DLD1 (cell line): ENCODE measurements around the gene PTGDS.

Source experiments
- in situ Hi-C: cut with HindIII; loops from 2 replicates; pipeline ENCODE4 v1.10.0; 2017; ENCODE audit warnings: low sequenced_read_pairs

The PTGDS gene

DNA sequence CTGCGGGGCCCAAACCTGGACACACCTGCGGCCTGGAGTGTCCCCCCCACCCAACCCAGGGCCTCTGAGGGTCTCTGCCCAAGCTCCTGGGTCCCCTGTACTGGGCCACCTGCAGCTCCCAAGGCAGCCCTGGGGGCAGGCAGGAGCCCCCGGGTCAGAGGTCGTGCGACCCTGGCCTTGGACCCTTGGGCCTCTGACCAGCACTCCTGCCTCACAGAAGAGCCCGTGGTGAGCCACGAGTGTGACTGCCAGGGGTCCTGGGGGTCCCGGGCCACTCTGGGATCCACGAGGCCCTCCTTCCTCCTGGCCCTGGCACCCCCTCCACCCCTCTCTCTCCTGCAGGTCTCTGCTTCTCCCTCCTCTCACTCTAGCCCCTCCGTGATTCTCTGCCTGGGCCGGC, 5.0 kb upstream of the PTGDS start:
- in situ Hi-C loops: no loop called here

DNA sequence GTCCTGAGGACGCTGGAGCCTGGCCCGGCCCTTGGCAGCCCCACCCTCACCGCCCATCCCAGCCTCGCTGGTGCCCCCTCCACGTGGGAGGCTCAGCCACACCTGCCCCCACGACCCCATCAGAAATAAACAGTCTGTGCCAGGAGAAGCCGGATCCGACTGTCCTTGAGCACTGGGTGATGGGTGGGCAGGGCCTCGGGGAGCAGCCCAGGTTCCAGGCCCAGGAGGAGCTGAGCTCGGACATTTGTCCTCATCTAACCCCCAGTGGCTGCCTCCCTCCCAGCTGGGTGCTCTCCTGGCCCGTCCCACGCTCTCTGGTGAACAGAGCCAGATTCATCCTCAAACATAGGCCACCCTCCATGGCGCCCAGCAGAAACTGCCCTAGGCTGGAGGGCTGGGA, 4.6 kb upstream of the PTGDS start:
- in situ Hi-C loops: no loop called here

DNA sequence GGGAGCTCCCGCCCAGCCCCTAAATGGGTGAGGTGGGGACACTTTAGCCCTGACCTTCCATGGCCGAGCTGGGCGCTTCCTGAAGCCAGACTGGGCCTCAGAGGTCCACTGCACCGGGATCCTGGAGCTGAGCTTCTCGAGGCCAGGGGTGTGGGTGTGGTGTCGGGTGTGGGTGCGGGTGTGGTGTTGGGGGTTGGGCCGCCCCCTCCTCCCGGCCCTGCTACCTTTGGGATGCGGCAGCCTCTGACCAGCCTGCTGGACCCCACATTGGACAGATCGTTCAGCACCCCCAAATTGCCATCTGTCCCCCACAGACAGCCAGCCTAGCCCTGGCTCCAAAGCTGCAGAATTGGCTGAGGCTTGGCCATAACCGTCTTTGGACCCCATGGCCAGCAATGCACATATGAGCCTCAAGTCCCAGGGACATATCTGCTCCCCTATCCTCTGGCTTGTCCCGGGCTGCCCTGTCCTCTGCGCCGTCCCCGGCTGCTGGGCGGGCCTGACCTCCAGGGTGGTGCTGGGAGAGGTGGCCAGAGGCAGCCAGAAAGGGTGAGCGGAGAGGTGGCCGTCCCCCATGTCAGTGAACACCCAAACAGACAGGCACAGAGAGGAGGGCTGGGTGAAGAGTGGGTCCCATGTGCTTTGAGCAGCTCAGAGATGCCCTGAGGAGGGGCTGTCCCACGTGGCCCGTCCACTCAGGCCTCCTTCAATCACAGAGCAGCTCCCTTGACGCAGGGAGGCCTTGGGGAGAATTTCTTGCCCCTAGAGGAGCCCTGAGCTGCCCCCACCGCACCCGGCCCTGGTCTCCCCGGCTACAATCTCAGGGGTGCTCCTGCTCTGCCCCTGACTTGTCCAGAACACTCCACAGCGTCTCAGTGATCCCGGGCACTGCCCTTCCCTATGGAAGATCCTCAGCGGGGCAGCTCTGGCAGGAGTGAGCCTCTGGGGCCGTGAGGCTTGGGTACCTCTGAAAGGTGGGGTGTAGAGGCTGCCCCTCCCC, 3.4 kb upstream of the PTGDS start:
- in situ Hi-C loops: no loop called here

DNA sequence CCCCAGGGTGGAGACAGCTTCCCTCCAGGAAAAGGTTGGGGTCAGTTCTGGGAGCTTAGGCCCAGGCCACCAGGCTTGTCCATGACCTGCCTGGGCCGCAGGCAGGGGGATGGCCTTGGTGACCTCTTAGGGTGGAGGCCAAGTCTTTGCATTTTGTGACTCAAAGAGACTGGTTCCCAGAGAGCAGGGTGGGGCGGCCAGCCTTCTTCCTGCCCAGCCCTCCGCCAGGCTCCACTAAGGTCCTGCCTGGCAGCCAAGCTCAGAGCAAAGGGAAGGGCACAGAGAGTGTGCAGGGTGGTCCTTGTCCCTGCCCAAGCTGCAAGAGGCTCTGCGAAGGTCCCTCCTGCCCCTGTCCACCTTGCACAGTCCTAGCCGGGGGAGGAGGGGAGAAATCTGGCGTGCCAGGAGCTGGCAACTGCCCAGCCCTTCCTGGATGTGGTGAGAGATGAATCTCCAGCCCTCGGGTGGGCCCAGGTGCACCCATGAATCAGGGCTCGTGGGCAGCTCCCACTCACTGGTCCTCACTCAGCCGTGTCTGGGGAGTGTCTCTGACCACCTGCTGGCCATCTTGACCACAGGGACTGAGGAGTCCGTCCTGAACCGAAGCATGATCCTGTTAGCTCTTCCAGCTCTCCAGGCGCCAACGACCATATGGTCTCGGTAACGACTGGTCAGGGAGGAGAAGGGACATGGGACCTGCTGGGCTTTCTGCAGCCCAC, 2.3 kb upstream of the PTGDS start:
- in situ Hi-C loops: no loop called here

DNA sequence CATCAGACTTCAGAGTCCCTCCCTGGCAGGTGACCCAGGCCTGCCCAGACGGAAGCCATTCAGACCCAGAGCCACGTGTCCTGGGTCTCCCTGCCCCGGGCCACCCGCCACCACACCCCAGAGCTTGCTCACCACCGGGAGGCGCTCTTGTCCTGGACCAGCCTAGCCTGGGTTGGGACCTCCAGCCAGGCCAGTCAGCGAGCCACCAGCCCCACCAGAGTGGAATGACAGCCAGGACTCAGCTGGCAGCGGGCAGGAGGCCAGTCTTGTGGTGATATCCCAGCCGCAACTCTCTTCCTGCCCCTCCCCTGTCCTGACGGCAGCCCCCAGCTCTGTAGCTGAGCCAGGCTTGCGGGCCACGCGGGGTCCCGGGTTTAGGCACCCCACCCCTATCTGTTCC, 1.7 kb upstream of the PTGDS start:
- in situ Hi-C loops: no loop called here

DNA sequence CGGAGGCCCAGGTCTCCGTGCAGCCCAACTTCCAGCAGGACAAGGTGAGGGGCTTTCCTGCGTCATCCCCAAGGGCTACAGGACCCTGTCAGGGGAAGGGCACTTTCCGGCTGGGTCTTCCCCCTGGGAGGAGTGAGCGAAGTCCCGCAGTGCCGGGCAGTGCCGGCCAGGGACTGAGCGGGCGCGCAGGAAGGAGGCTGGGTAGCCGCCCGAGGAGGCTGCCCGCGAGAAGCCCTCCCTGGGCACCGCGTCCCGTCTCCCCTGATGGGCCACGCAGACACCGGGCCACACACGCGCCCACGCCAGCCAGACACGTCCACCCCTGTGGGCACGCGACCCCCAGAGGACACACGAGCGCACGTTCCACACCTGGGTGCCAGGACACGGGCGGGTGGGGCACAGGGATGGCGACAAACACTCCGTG, 357 bp downstream of the PTGDS start:
- in situ Hi-C loops: no loop called here

DNA sequence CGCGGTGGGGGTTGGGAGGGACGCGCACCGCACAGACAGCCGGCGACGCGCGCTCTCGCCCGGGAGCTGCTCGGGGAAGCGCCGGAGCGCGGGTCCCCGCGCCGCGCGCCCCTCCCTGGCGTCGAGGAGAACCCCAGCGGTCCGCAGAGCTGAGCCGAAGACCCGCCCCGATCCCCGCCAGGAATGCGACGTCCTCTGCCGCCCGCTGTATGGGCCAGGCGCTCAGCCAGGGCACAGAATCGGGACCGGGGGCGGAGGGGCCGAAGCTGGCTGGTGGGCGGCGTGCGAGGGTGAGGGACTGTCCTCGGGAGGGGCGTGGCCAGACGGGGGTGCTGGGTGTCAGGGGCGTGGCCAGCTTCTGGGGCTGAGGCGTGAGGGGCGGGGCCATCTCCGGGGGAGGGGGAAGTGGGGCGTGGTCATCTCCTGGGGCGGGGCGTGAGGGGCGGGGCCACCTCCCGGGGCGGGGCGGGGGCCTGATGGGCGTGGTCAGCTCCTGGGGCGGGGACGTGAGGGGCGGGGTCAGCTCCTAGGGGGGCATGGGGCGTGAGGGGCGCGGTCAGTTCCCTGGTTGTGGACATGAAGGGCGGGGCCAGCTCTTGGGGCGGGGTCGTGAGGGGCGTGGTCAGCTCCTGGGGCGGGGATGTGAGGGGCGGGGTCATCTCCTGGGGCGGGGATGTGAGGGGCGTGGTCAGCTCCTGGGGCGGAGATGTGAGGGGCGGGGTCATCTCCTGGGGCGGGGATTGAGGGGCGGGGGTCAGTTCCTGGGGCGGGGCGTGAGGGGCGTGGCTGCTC, 965 bp downstream of the PTGDS start:
- in situ Hi-C loops: no loop called here

DNA sequence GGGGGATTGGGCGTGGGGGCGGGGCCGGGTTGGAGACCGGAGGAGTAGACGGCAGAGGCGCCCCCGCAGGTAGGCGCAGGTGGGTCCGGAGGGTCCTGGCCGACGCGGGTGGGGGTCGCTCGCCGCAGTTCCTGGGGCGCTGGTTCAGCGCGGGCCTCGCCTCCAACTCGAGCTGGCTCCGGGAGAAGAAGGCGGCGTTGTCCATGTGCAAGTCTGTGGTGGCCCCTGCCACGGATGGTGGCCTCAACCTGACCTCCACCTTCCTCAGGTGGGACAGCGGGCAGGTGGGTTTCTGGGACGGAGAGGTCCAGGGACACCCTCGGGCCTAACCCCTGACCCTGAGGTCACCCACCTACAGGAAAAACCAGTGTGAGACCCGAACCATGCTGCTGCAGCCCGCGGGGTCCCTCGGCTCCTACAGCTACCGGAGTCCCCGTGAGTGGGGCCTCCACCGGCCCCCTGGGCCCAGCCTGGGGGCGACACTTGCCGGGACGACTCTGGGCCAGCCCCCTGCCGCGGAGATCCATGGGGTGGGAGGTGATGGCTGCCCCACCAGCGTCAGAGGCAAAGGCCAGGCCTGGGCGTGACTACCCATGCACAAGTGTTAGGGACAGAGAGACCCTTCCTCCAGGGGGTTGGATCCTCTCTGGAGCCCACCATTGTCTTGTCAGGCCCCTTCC, 1.7 kb downstream of the PTGDS start:
- in situ Hi-C loops: no loop called here

DNA sequence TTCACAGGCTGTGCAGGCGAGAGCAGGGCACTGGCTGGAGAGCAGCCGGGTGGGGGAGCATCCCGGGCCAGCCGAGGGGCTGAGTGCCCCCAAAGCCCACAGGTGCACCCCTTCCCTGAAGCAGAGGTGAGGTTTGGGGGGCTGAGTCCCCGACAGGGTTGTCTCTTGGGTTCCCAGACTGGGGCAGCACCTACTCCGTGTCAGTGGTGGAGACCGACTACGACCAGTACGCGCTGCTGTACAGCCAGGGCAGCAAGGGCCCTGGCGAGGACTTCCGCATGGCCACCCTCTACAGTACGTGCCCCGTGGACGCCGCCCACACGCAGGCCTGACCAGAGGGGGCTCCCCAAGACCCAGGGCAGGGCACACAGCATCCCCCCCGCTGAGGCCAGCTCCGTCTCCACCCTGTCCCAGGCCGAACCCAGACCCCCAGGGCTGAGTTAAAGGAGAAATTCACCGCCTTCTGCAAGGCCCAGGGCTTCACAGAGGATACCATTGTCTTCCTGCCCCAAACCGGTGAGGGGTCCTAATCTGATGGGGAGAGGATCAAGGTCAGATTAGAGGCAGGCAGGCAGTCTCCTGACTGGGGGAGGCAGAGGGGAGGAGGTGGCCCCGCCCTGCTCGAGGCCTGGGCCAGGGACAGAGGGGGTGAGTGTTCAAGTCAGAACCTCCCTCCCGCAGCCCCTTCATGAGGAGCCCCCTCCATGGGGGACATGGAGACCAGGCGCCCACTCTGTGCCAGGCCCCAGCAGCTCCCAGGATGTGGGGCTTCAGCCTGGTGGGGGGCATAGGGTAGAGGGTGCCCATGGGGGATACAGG, 2.7 kb downstream of the PTGDS start:
- in situ Hi-C loops: no loop called here

DNA sequence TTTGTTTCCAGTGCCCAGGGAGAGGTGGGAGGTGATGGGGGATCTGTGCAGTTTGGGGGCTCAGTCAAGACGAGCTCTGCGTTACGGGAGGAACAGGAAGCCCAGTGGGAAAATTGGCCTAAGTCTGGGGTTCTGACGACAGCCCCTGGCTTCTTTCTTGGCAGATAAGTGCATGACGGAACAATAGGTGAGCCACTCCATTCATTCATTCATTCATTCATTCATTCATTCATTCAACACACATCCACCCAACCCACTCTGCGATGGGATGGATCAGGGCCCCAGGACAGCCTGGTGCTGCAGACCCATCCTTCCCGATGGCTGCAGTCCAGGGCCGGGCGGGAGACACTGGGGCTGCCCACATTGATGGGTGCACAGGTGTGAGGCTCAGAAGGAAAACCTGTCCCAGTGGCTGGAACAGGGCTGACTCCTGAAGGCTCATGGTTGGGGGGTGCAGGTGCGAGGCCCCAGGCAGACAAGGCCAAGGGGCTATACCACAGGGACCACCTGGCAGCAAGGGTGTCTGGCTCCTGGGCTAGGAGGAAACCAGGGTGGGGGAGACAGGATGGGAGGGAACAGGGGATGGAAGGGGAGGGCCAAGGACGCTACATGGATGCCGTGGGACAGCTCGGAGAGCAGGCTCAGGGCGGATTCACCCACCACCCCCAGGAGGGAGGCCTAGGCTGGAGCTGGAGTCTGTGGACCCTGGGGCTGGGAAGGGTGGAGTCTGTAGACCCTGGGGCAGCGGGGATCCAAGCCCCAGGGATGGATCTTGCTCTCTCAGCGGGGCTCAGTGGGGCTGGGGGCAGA, 3.6 kb downstream of the PTGDS start:
- in situ Hi-C loops: no loop called here

DNA sequence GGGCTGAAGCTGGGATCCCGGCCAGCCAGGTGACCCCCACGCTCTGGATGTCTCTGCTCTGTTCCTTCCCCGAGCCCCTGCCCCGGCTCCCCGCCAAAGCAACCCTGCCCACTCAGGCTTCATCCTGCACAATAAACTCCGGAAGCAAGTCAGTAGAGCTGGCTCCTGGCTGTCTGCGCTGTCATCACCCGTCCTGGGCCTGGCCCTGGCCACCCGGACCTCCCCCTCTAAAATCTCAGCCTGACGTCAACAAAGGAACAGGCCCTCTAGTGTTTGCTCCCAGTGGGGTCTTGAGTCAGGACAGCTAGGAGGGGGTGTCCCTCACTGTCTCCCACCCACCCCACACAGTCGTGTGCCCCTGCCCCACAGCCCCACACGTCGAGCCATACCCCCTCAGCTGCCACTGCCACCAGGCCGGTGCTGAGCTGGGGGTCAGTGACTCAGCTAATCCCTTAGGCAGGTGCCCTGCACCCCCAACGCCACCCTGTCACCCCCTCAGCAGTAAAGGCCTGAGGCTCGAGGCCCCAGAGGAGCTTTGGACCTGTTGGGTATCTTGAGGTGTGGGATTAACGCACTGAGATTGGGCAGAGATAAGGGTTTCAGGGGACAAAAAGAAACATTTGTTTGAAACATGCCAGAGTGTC, 4.4 kb downstream of the PTGDS start:
- in situ Hi-C loops: no loop called here

DNA sequence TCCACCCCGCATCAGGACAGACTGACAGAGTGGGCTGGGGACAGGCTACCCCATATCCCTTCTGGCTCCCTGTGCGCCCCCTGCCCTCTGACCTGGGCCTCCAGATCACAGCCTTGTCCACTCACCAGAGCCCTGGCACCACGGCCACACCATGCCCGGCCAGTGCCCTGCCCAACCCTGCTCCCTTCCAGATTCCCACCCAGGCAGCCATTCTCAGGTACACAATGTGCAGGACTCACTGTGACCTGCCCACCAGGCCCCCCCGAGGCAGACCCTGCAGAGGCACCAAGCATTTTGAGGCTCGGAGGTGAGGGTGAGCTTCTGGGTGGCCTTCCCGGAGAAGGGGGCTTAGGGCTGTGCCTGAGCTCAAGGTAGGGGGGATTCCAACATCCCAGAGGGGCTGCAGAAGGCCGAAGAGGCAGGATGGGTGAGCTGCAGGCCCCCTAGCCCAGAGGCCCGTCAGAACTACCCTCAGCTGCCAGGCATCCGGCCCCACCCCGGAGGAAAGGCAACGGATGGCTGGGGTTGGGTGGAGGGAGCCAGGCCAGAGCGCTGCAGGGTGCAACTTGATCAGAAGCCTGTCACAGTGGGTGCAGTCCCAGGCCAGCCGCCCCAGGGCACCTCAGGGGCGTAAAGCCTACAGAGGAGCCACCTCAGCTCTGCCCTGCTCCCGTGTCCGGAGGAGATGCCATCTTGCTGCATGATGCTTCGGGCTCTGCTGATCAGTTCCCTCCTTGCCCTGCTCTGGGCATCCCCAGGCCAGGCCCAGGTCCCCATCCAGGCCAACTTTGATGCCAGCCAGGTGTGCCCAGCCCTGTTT, 5.1 kb downstream of the PTGDS start, which contains the start of gene LCNL1:
Gene LCNL1 (plus strand): TSS at position 762 of the 820 bp plus-strand sequence. CDS start 594 bp downstream, outside the sequence.
- in situ Hi-C loops: no loop called here

DNA sequence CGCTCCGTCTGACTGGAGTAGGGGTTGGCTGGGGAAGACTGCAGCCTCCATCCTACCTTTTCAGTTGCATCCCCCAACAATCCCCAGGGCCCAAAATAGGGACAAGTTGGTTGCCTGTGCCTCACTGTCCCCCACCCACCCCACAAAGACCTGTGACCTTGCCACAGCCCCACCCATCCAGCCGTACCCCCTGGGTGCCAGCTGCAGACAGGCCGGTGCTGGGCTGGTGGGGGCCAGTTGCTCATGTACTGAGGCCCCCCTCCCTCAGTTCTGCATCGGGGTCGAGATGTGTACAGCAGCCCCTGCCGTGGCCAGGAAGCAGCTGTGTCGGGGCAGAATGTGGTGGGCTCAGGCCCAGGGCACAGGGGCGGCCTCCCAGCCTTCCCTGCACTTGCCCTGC, 5.9 kb downstream of the PTGDS start:
- in situ Hi-C loops: no loop called here

DNA sequence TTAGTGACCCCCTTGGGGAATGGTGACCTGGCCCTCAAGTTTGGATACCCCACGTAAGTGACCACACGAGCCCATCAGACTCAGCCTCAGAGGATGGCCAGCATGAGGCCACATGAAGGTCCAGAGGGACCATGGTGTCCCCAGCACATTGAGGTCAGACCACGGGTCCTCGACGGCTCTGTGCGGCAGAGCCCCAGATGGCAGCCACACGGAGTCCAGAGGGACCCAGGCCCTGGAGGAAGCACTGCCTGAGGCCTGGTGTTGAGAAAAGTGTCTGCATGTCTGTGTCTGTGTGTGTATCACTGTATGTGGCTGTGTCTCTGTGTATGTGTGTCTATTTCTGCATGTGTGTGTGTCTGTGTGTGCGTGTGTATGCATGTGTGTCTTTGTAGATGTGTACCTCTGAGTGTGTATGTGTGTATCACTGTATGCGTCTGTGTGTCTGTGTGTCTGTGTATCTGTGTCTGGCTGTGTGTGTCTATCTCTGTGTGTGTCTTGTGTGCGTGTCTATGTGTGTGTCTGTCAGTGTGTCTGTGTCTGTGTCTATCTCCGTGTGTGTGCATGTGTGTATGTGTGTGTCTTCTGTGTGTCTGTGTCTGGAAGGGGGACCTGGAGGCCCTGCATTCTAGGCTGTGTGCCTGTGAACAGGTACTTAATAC, 6.5 kb downstream of the PTGDS start:
- in situ Hi-C loops: no loop called here

DNA sequence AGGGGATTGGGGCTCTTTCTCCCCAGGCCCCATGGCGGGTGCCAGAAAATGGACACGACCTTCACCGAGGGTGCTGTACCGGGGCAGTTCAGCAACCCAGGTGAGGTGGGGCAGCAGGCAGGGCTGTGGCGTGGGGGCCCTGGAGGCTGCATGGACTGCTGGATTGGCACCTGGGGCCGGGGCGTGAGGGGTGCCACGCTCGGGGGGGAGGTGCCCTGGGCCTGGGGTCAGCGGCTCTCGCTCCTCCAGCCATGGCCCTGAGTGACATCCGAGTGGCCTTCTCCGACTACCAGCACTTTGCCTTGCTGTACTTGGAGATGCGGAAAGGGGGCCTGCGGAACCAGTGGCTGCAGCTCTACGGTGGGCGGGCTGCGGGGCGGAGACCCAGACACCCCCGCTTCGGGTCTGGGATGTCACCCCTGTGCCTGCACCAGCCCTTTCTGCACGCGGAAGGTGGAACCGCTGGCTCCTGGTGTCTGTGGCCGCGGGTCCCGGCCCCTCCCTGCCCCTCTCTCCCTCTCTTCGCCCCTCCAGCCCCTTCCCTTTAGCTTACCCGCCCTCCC, 7.2 kb downstream of the PTGDS start:
- in situ Hi-C loops: no loop called here

DNA sequence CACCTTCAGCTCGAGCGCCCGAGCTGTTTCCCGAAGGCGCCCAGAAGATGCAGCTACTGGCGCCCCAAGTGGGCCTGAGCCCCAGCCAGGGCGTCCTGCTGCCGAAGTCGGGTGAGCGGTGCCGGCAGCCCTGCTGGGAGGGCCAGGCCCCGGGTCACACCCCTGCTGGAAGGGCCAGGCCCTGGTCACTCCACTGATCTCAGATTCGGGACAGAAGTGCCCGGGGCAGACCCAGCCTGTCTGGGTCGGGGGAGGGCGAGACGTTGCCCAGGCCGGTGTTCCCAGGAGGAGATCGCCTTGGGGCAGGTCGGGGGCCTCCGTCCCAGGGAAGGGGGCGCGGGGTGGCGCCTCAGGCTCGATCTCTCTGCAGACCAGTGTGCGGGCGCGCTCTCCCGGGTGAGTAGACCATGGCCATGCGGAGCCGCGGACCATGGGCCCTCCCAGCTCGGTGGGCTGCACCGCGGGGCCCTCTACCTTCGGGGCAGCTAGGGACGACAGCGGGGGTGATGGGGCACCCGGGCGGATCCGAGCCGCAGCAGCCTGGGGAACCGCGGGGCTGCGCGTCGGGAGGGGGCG, 7.8 kb downstream of the PTGDS start:
- in situ Hi-C loops: no loop called here
